CD4-positive, alpha-beta memory T cell (primary cell): ENCODE measurements around the gene AKAP17A. TPM values are rescaled to one million over a fixed set of nuclear protein-coding genes. Genes with fewer than 3 reads are reported as not detected.

ENCODE experiments used
- CTCF ChIA-PET: fragments of 350-600 bp; sonication (Branson Sonifier 250); formaldehyde crosslinking; loops from one replicate; lab custom pipeline; 2021; ENCODE audit warnings: inconsistent platforms; ENCODE audit not compliant: partially characterized antibody; lab: Charles Lee
- POLR2A ChIA-PET: fragments of 350-600 bp; sonication (Branson Sonifier 250); formaldehyde crosslinking; loops from one replicate; lab custom pipeline; 2021; ENCODE audit not compliant: partially characterized antibody; lab: Charles Lee
- DNase-seq, 5 donors: peaks; one replicate each; pipeline versions ENCODE4 v3.0.0 to v3.0.0-alpha.2; 2020 to 2022; ENCODE audit warnings: mixed read lengths in 1 of 5
- H3K27ac ChIP-seq: one replicate; pipeline ENCODE4 v1.7.0; 2013; ENCODE audit warnings: low read depth, low read length
- H3K27me3 ChIP-seq: 2 replicates; pipeline ENCODE4 v1.7.0; 2013; ENCODE audit warnings: mild to moderate bottlenecking, low read length, moderate library complexity; ENCODE audit not compliant: insufficient read depth
- H3K36me3 ChIP-seq: 2 replicates; pipeline ENCODE4 v1.7.0; 2013; ENCODE audit warnings: mild to moderate bottlenecking, low read length, moderate library complexity; ENCODE audit not compliant: insufficient read depth
- H3K4me1 ChIP-seq: 2 replicates; pipeline ENCODE4 v1.7.0; 2013; ENCODE audit warnings: mild to moderate bottlenecking, low read length, moderate library complexity; ENCODE audit not compliant: insufficient read depth
- H3K4me3 ChIP-seq, 2 donors: one replicate each; pipeline ENCODE4 v1.7.0; 2013; ENCODE audit warnings: low read length in 2 of 2, mild to moderate bottlenecking in 1 of 2
- H3K9me3 ChIP-seq, 2 donors: one replicate each; pipeline ENCODE4 v1.7.0; 2013; ENCODE audit warnings: low read length in 2 of 2, control low read depth in 1 of 2; ENCODE audit not compliant: control insufficient read depth in 1 of 2
- H3K27ac Mint-ChIP-seq, 7 donors: one replicate each; pipeline ENCODE4 v1.8.0; 2020 to 2021; ENCODE audit warnings: mixed read lengths in 7 of 7, mild to moderate bottlenecking in 6 of 7, inconsistent platforms in 3 of 7, moderate library complexity in 3 of 7
- H3K27me3 Mint-ChIP-seq, 2 donors: one replicate each; pipeline ENCODE4 v1.8.0; 2020 to 2021; ENCODE audit warnings: mixed read lengths in 2 of 2
- H3K36me3 Mint-ChIP-seq, 2 donors: one replicate each; pipeline ENCODE4 v1.8.0; 2020 to 2021; ENCODE audit warnings: mixed read lengths in 2 of 2, inconsistent platforms in 1 of 2, mild to moderate bottlenecking in 1 of 2
- H3K4me1 Mint-ChIP-seq, 4 donors: one replicate each; pipeline ENCODE4 v1.8.0; 2020 to 2021; ENCODE audit warnings: mixed read lengths in 4 of 4, mild to moderate bottlenecking in 1 of 4
- H3K4me3 Mint-ChIP-seq, 8 donors: one replicate each; pipeline ENCODE4 v1.8.0; 2020 to 2021; ENCODE audit warnings: mixed read lengths in 8 of 8, mild to moderate bottlenecking in 7 of 8, moderate library complexity in 6 of 8, inconsistent platforms in 3 of 8
- H3K9me3 Mint-ChIP-seq, 8 donors: one replicate each; pipeline ENCODE4 v1.8.0; 2020 to 2021; ENCODE audit warnings: mixed read lengths in 8 of 8, mild to moderate bottlenecking in 5 of 8, inconsistent platforms in 3 of 8, moderate library complexity in 1 of 8
- intact Hi-C: fragments of 100-400 bp; cut with micrococcal nuclease; formaldehyde crosslinking; loops from one replicate; pipeline ENCODE4 v1.15.1; 2023
- polyA plus RNA-seq, 2 donors: library from polyadenylated mRNA; unstranded; fragments of 300-500 nt; fragmentation: Illumina TruSeq; gene quantifications; one replicate each; pipeline ENCODE4 v1.2.3, GENCODE V29; 2021
- total RNA-seq, 2 experiments: library from RNA; stranded (reverse); gene quantifications; one replicate each; pipeline ENCODE4 v1.2.3, GENCODE V29; 2021

AKAP17A gene
- total and polyA plus RNA-seq, 4 experiments from 2014 or later: 12.7 to 150 (median 95.2) TPM

DNA sequence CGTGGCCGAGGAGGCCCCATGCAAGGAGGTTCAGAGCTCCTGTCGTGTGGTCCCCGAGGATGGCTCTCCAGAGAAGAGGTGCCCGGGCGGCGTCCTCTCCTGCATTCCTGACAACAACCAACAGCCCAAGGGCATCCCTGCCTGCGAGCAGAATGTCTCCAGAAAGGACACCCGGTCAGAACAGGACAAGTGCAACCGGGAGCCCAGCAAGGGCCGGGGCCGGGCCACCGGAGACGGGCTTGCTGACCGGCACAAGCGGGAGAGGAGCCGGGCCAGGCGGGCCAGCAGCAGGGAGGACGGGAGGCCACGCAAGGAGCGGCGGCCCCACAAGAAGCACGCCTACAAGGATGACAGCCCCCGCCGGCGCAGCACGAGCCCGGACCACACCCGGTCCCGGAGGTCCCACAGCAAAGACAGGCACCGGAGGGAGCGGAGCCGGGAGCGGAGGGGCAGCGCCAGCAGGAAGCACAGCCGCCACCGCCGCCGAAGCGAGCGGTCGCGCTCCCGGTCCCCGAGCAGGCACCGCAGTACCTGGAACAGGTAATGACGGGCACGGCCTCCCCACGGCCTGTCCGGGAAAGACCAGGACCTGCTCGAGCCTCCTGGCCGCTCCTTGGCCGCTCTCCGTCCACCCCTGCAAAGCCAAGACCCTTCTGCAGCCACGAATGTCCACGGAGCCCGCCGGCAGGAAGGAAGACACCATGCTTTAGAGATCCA is 9.8 kb downstream of the AKAP17A start:
- Mint-ChIP-seq H3K4me1 (peaks cover 0 to 15% (median 3%) of the 10 kb centered on the region in 4 donors), H3K4me3 (no peak overlapping the region), H3K9me3 (no peaks in the 10 kb centered on the region), H3K27ac (no peak overlapping the region), H3K27me3 (no peaks in the 10 kb centered on the region), H3K36me3 (peaks cover 39 to 51% of the 10 kb centered on the region in 2 donors)
- intact Hi-C loops: no loop called here
- Histone ChIP-seq H3K27me3 (no peaks in the 10 kb centered on the region), H3K4me3 (no peak overlapping the region), H3K9me3 (no peaks in the 10 kb centered on the region), H3K4me1 (no peaks in the 10 kb centered on the region), H3K36me3 (peaks cover 55% of the 10 kb centered on the region), H3K27ac (no peak overlapping the region)
- ChIA-PET CTCF (no interaction called here), POLR2A (no interaction called here)
- no peak for DNase-seq

DNA sequence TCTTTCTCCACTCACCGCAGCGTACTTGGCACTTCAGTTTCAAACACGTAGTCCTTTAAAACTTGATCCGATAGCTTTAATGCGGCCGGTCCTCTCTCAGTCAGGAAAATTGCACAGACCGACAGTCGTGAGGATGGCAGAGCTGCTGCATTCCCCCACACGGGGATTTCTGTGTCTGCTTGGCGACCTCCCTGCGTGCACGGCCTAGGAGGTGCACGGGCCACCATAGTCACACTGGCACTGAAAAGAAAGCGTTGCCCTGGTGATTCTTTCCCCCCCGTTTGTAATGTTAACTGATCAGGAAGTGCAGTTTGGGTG is 10.3 kb downstream of the AKAP17A start:
- intact Hi-C loops: no loop called here
- DNase-seq: no peak
- POLR2A ChIA-PET: no interaction called here
- no peaks in the 10 kb centered on the region for H3K27me3 Mint-ChIP-seq
- CTCF ChIA-PET: no interaction called here
- no peak overlapping the region for H3K27ac Mint-ChIP-seq
- H3K4me3 ChIP-seq: no peak overlapping the region
- H3K4me1 Mint-ChIP-seq: peaks cover 0 to 15% (median 3%) of the 10 kb centered on the region in 4 donors
- H3K4me3 Mint-ChIP-seq: peak overlapping the region in 1 of 8 donors; percentile 27
- peaks cover 50% of the 10 kb centered on the region for H3K36me3 ChIP-seq
- no peak overlapping the region for H3K27ac ChIP-seq
- H3K4me1 ChIP-seq: no peaks in the 10 kb centered on the region
- no peaks in the 10 kb centered on the region for H3K27me3 ChIP-seq
- H3K9me3 ChIP-seq: no peaks in the 10 kb centered on the region
- no peaks in the 10 kb centered on the region for H3K9me3 Mint-ChIP-seq
- H3K36me3 Mint-ChIP-seq: peaks cover 38 to 50% of the 10 kb centered on the region in 2 donors

DNA sequence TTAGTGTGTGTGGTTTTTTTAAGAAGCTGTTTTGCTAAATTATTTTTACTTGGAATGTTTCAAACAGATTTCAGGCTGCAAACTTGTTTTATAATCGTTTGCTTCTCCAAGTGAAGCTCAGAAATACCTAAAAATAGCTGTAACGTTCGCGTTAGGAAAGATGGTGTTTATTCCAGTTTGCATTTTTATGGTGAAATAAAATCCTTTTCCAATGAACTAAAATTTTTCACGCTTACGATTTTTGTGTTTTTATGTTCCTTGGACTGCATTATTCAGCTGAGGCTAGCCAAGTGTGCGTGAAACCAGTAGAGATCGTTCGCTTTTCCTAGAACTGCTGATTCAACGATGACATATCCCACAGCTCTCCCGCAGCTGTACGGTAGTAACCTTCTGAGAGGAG is 10.9 kb downstream of the AKAP17A start:
- Mint-ChIP-seq H3K4me1 (peaks cover 0 to 13% (median under 1%) of the 10 kb centered on the region in 4 donors), H3K36me3 (peaks cover 34 to 44% of the 10 kb centered on the region in 2 donors), H3K27ac (no peak overlapping the region), H3K4me3 (no peak overlapping the region), H3K27me3 (no peaks in the 10 kb centered on the region), H3K9me3 (no peaks in the 10 kb centered on the region)
- no peak for DNase-seq
- H3K27me3 ChIP-seq: no peaks in the 10 kb centered on the region
- ChIA-PET POLR2A (no interaction called here), CTCF (no interaction called here)
- H3K27ac ChIP-seq: no peak overlapping the region
- H3K4me1 ChIP-seq: no peaks in the 10 kb centered on the region
- H3K4me3 ChIP-seq: no peak overlapping the region
- H3K9me3 ChIP-seq: no peaks in the 10 kb centered on the region
- intact Hi-C loops: no loop called here
- H3K36me3 ChIP-seq: peaks cover 44% of the 10 kb centered on the region

- intact Hi-C loops: no loop called here
- no peak for DNase-seq
- H3K9me3 ChIP-seq: no peaks in the 10 kb centered on the region
- H3K36me3 ChIP-seq: peaks cover 12% of the 10 kb centered on the region
- H3K4me3 ChIP-seq: no peak overlapping the region
- CTCF ChIA-PET: no interaction called here
- no peaks in the 10 kb centered on the region for H3K4me1 ChIP-seq
- no peaks in the 10 kb centered on the region for H3K27me3 ChIP-seq
- Mint-ChIP-seq H3K36me3 (peaks cover 24 to 26% of the 10 kb centered on the region in 2 donors), H3K27me3 (no peaks in the 10 kb centered on the region), H3K4me1 (peaks cover 0 to 8% (median under 1%) of the 10 kb centered on the region in 4 donors), H3K27ac (no peak overlapping the region), H3K4me3 (no peak overlapping the region), H3K9me3 (no peaks in the 10 kb centered on the region)
- POLR2A ChIA-PET: no interaction called here
- H3K27ac ChIP-seq: no peak overlapping the region
These were observed 15.1 kb downstream of the AKAP17A start for GRCh38 chrX:1606496-1606895.

DNA sequence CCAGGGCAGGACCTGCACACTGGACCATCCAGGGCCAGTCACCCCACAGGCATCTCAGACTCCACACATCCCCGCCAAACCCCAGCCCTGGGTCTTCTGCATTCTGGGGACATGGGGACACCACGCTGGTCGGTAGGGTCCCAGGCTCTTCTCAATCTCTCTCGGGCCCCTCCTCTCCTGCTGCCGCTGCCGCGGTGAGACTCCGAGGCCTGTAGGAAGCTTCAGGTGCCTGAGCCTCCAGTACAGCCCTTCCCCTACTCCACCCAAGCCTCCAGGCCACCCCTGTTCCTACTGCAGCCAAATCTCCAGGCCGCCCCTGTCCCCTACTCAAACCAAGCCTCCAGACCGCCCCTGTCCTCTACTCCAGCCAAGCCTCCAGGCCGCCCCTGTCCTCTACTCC is 17.9 kb downstream of the AKAP17A start:
- no peak overlapping the region for H3K27ac ChIP-seq
- no peaks in the 10 kb centered on the region for H3K9me3 ChIP-seq
- no peaks in the 10 kb centered on the region for H3K36me3 ChIP-seq
- no peak overlapping the region for H3K4me3 ChIP-seq
- DNase-seq: no peak
- H3K4me3 Mint-ChIP-seq: no peak overlapping the region
- H3K9me3 Mint-ChIP-seq: no peaks in the 10 kb centered on the region
- CTCF ChIA-PET: no interaction called here
- H3K27me3 Mint-ChIP-seq: no peaks in the 10 kb centered on the region
- no peaks in the 10 kb centered on the region for H3K27me3 ChIP-seq
- peaks cover 5% of the 10 kb centered on the region in 2 donors for H3K36me3 Mint-ChIP-seq
- no peak overlapping the region for H3K27ac Mint-ChIP-seq
- intact Hi-C loops: no loop called here
- H3K4me1 Mint-ChIP-seq: peaks cover 0 to 4% (median under 1%) of the 10 kb centered on the region in 4 donors
- POLR2A ChIA-PET: no interaction called here
- H3K4me1 ChIP-seq: no peaks in the 10 kb centered on the region

DNA sequence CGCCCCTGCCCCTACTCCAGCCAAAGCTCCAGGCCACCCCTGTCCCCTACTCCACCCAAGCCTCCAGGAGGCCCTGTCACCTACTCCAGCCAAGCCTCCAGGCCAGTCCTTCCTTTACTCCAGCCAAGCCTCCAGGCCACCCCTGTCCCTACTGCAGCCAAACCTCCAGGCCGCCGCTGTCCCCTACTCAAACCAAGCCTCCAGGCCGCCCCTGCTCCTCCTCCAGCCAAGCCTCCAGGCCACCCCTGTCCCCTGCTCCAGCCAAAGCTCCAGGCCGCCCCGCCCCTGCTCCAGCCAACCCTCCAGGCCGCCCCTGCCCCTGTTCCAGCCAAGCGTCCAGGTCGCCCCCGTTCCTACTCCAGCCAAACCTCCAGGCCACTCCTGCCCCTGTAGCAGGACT is 18.4 kb downstream of the AKAP17A start:
- no peak overlapping the region for H3K4me3 ChIP-seq
- intact Hi-C loops: no loop called here
- ChIA-PET CTCF (no interaction called here), POLR2A (no interaction called here)
- H3K27ac Mint-ChIP-seq: peak overlapping the region in 1 of 7 donors; percentile 53
- H3K36me3 Mint-ChIP-seq: peaks cover under 1 to 4% of the 10 kb centered on the region in 2 donors
- H3K9me3 ChIP-seq: no peaks in the 10 kb centered on the region
- no peak for DNase-seq
- no peaks in the 10 kb centered on the region for H3K27me3 ChIP-seq
- H3K4me1 Mint-ChIP-seq: peaks cover 0 to 3% (median 0%) of the 10 kb centered on the region in 4 donors
- no peaks in the 10 kb centered on the region for H3K36me3 ChIP-seq
- no peaks in the 10 kb centered on the region for H3K27me3 Mint-ChIP-seq
- H3K27ac ChIP-seq: no peak overlapping the region
- no peaks in the 10 kb centered on the region for H3K4me1 ChIP-seq
- H3K4me3 Mint-ChIP-seq: no peak overlapping the region
- H3K9me3 Mint-ChIP-seq: no peaks in the 10 kb centered on the region

- no peak for DNase-seq
- H3K27me3 Mint-ChIP-seq: no peaks in the 10 kb centered on the region
- Histone ChIP-seq H3K4me3 (no peak overlapping the region), H3K27me3 (no peaks in the 10 kb centered on the region), H3K27ac (no peak overlapping the region), H3K4me1 (no peaks in the 10 kb centered on the region), H3K36me3 (no peaks in the 10 kb centered on the region), H3K9me3 (no peaks in the 10 kb centered on the region)
- H3K27ac Mint-ChIP-seq: no peak overlapping the region
- intact Hi-C loops: no loop called here
- H3K4me1 Mint-ChIP-seq: peaks cover 0 to 1% (median 0%) of the 10 kb centered on the region in 4 donors
- H3K36me3 Mint-ChIP-seq: peaks cover 0 to 4% of the 10 kb centered on the region in 2 donors
- H3K4me3 Mint-ChIP-seq: no peak overlapping the region
- ChIA-PET POLR2A (no interaction called here), CTCF (no interaction called here)
- H3K9me3 Mint-ChIP-seq: no peaks in the 10 kb centered on the region
These were observed 18.8 kb downstream of the AKAP17A start for GRCh38 chrX:1610166-1610565.
